HepG2 (cell line): ENCODE results near the gene TSHZ2. TPM values are rescaled to one million over a fixed set of nuclear protein-coding genes. Genes with fewer than 3 reads are reported as not detected.

Experiments used
- ATAC-seq: fragments of 200-7000 bp; cut with Tn5 transposase; 3 replicates; pipeline ENCODE4 v1.9.1; 2020; ENCODE audit warnings: mild to moderate bottlenecking, moderate library complexity
- BruUV-seq: library from RNA; stranded (reverse); fragments of 400-500 nt; replicated peaks from 2 replicates; lab custom pipeline; 2021; lab: Mats Ljungman, UMichigan
- CTCF ChIA-PET: fragments of 300-600 bp; formaldehyde crosslinking; extraction: SDS; loops from one replicate; lab custom pipeline; 2021; ENCODE audit warnings: low total read pairs, inconsistent platforms, low intra/inter-chr PET ratio; lab: Yijun Ruan, JAX
- POLR2A ChIA-PET: fragments of 350-600 bp; sonication (Branson Sonifier 250); formaldehyde crosslinking; loops from one replicate; lab custom pipeline; 2020; ENCODE audit warnings: antibody characterized with exemption, inconsistent platforms; lab: Yijun Ruan, JAX
- DNase-seq: peaks from one replicate; pipeline ENCODE4 v3.0.0-alpha.2; 2015; ENCODE audit warnings: low spot score
- FAIRE-seq: peaks from 3 replicates; lab custom pipeline; 2011; peaks lifted over from hg19 to GRCh38; lab: Jason Lieb, UNC
- H2AFZ ChIP-seq: one replicate; pipeline ENCODE4 v1.6.1; 2011; ENCODE audit warnings: low read length, inconsistent platforms
- H3K27ac ChIP-seq: fragments of 300-600 bp; 3 replicates; pipeline ENCODE4 v1.8.0; 2011; ENCODE audit warnings: mixed run types, mild to moderate bottlenecking, mixed read lengths, low read length, inconsistent platforms; ENCODE audit not compliant: insufficient read depth; ENCODE audit errors: extremely low read length
- H3K27me3 ChIP-seq, 2 experiments: fragments of 200-600 bp in 1 of 2; 2 replicates in 1 of 2; 3 replicates in 1 of 2; pipeline versions ENCODE4 v1.6.0 to v1.8.0; 2011; ENCODE audit warnings: low read length in 2 of 2, mild to moderate bottlenecking in 2 of 2, moderate library complexity in 2 of 2, inconsistent platforms in 1 of 2; ENCODE audit not compliant: insufficient read depth in 2 of 2, control insufficient read depth in 1 of 2
- H3K36me3 ChIP-seq, 2 experiments: fragments of 200-600 bp in 1 of 2; replicated peaks in 1 of 2; 2 replicates in 1 of 2; 3 replicates in 1 of 2; pipeline versions ENCODE4 v1.5.1 to v1.8.0; 2011; ENCODE audit warnings: low read length in 2 of 2, inconsistent platforms in 1 of 2; ENCODE audit not compliant: insufficient read depth in 2 of 2, control insufficient read depth in 1 of 2
- H3K4me1 ChIP-seq: 2 replicates; pipeline ENCODE4 v1.5.1; 2012; ENCODE audit warnings: low read length, inconsistent platforms; ENCODE audit not compliant: insufficient read depth
- H3K4me2 ChIP-seq: 2 replicates; pipeline ENCODE4 v1.6.0; 2011; ENCODE audit warnings: low read depth, low read length, inconsistent platforms
- H3K4me3 ChIP-seq, 3 experiments: fragments of 200-600 bp in 1 of 3; sonication (generic), shearing (Covaris generic) in 1 of 3; replicated peaks in 1 of 3; 2 replicates each; pipeline ENCODE4 v1.5.1; 2011 to 2016; ENCODE audit warnings: low read length in 3 of 3, inconsistent platforms in 2 of 3, low read depth in 2 of 3, mild to moderate bottlenecking in 2 of 3, control low read depth in 1 of 3, mixed read lengths in 1 of 3; ENCODE audit not compliant: insufficient read depth in 1 of 3
- H3K79me2 ChIP-seq: one replicate; pipeline ENCODE4 v1.6.1; 2011; ENCODE audit warnings: low read length, inconsistent platforms; ENCODE audit not compliant: insufficient read depth
- H3K9ac ChIP-seq: 2 replicates; pipeline ENCODE4 v1.6.0; 2011; ENCODE audit warnings: mild to moderate bottlenecking, low read depth, low read length, inconsistent platforms; ENCODE audit not compliant: insufficient read depth
- H3K9me3 ChIP-seq: 2 replicates; pipeline ENCODE4 v1.5.1; 2012; ENCODE audit warnings: mild to moderate bottlenecking, low read length
- H4K20me1 ChIP-seq: 2 replicates; pipeline ENCODE4 v1.6.0; 2011; ENCODE audit warnings: inconsistent platforms, mild to moderate bottlenecking, low read length, moderate library complexity; ENCODE audit not compliant: insufficient read depth
- DDIT3 ChIP-seq: sonication (generic); formaldehyde crosslinking; IDR thresholded peaks from 2 replicates; pipeline ENCODE4 v1.4.0; 2020; ENCODE audit warnings: mild to moderate bottlenecking, missing genetic modification reagents
- FOXK1 ChIP-seq: sonication (generic); formaldehyde crosslinking; IDR thresholded peaks from 2 replicates; pipeline ENCODE4 v1.4.0; 2020; ENCODE audit warnings: low read depth, missing genetic modification reagents, borderline replicate concordance
- HDAC2 ChIP-seq: sonication (generic); formaldehyde crosslinking; IDR thresholded peaks from 2 replicates; pipeline ENCODE4 v1.4.0; 2020; ENCODE audit warnings: missing genetic modification reagents
- HOXA3 ChIP-seq: sonication (generic); formaldehyde crosslinking; IDR thresholded peaks from 2 replicates; pipeline ENCODE4 v1.5.0; 2020; ENCODE audit warnings: missing genetic modification reagents
- KDM5B ChIP-seq: sonication (generic); formaldehyde crosslinking; IDR thresholded peaks from 2 replicates; pipeline ENCODE4 v1.4.0; 2020; ENCODE audit warnings: missing genetic modification reagents, mild to moderate bottlenecking, borderline replicate concordance
- MATR3 ChIP-seq: sonication (generic); formaldehyde crosslinking; IDR thresholded peaks from 2 replicates; pipeline ENCODE4 v1.4.0; 2020; ENCODE audit warnings: missing genetic modification reagents
- PRDM10 ChIP-seq: sonication (generic); formaldehyde crosslinking; IDR thresholded peaks from 2 replicates; pipeline ENCODE4 v1.4.0; 2020; ENCODE audit warnings: low read depth, missing genetic modification reagents
- SP4 ChIP-seq: sonication (generic); formaldehyde crosslinking; IDR thresholded peaks from 2 replicates; pipeline ENCODE4 v1.8.1; 2023; ENCODE audit warnings: mild to moderate bottlenecking, missing genetic modification reagents
- STAG1 ChIP-seq: sonication (generic); formaldehyde crosslinking; IDR thresholded peaks from 2 replicates; pipeline ENCODE4 v1.4.0; 2020; ENCODE audit warnings: missing genetic modification reagents
- YY1 ChIP-seq: IDR thresholded peaks from 2 replicates; pipeline ENCODE4 v1.6.1; 2011; ENCODE audit warnings: low read length, low read depth, moderate library complexity, mild to moderate bottlenecking; ENCODE audit not compliant: insufficient read depth, insufficient replicate concordance
- ZFX ChIP-seq: sonication (generic); formaldehyde crosslinking; IDR thresholded peaks from 2 replicates; pipeline ENCODE4 v1.4.0; 2020; ENCODE audit warnings: mild to moderate bottlenecking, low read depth, missing genetic modification reagents, moderate library complexity
- ZMYM3 ChIP-seq: sonication (generic); formaldehyde crosslinking; IDR thresholded peaks from 2 replicates; pipeline ENCODE4 v1.5.1; 2020; ENCODE audit warnings: mild to moderate bottlenecking, missing genetic modification reagents
- ZMYM4 ChIP-seq: sonication (generic); formaldehyde crosslinking; IDR thresholded peaks from 2 replicates; pipeline ENCODE4 v1.8.1; 2023; ENCODE audit warnings: mild to moderate bottlenecking, missing genetic modification reagents
- ZNF280B ChIP-seq: sonication (generic); formaldehyde crosslinking; IDR thresholded peaks from 2 replicates; pipeline ENCODE4 v1.5.0; 2020; ENCODE audit warnings: missing genetic modification reagents, mild to moderate bottlenecking, borderline replicate concordance
- ZNF496 ChIP-seq: sonication (generic); formaldehyde crosslinking; IDR thresholded peaks from 2 replicates; pipeline ENCODE4 v1.8.1; 2023; ENCODE audit warnings: mild to moderate bottlenecking, moderate library complexity, missing genetic modification reagents; ENCODE audit not compliant: insufficient replicate concordance
- ZNF510 ChIP-seq: sonication (generic); formaldehyde crosslinking; IDR thresholded peaks from 2 replicates; pipeline ENCODE4 v1.4.0; 2020; ENCODE audit warnings: low read depth, mild to moderate bottlenecking, missing genetic modification reagents
- ZNF768 ChIP-seq: sonication (generic); formaldehyde crosslinking; IDR thresholded peaks from 2 replicates; pipeline ENCODE4 v1.4.0; 2020; ENCODE audit warnings: missing genetic modification reagents
- ZNF83 ChIP-seq: sonication (generic); formaldehyde crosslinking; IDR thresholded peaks from 2 replicates; pipeline ENCODE4 v1.4.0; 2020; ENCODE audit warnings: missing genetic modification reagents, mild to moderate bottlenecking, borderline replicate concordance
- ZZZ3 ChIP-seq: sonication (generic); formaldehyde crosslinking; IDR thresholded peaks from 2 replicates; pipeline ENCODE4 v1.4.0; 2020; ENCODE audit warnings: missing genetic modification reagents, mild to moderate bottlenecking, borderline replicate concordance
- WGBS: methylation state at CpG from one replicate; pipeline ENCODE4 v1.1.6; 2017; ENCODE audit warnings: low lambda C conversion rate; 5-methylcytosine and 5-hydroxymethylcytosine counted together
- in situ Hi-C: cut with HindIII; loops from 2 replicates; pipeline ENCODE4 v1.10.0; 2017; ENCODE audit warnings: low pct_unique_long_range_greater_than_20kb; ENCODE audit not compliant: extremely low pct_ligation_motif_present
- intact Hi-C: fragments of 100-400 bp; cut with micrococcal nuclease; formaldehyde crosslinking; loops from one replicate; pipeline ENCODE4 v1.10.0; 2022; ENCODE audit not compliant: unreplicated experiment
- polyA plus RNA-seq, 8 experiments: library from polyadenylated mRNA; depleted of rRNA in 3 of 8; stranded (reverse) in 7 of 8; unstranded in 1 of 8; fragments of >200 nt; fragmentation: Illumina TruSeq in 4 of 8; extraction: Trizol in 4 of 8; gene quantifications; 2 replicates each; pipeline versions ENCODE4 v1.2.1 to v1.2.3, GENCODE V29; 2011 to 2016; ENCODE audit warnings: low read depth in 4 of 8, missing spikeins in 1 of 8, mixed read lengths in 1 of 8; ENCODE audit not compliant: insufficient read depth in 1 of 8
- total RNA-seq, 5 experiments: library from RNA; depleted of rRNA; stranded (reverse); fragments of >200 nt; fragmentation: Illumina TruSeq; extraction: Trizol; gene quantifications; 2 replicates each; pipeline ENCODE4 v1.2.3, GENCODE V29; 2016; ENCODE audit warnings: low read depth in 1 of 5

Gene TSHZ2
- total and polyA plus RNA-seq, 2 of the 13 experiments (the other 11 are each of a cell fraction or from before 2014, with no cell fraction given), result 0.01 TPM; not detected in 1

- no peak overlapping the region for H3K9ac ChIP-seq
- ATAC-seq, result peak; percentile 96
- H3K4me3 ChIP-seq, result peak overlapping the region in 1 of 3 experiments; percentile 20; a peak in 3 of 6 replicates
- in situ Hi-C loops, result loop anchor here (5.0 kb wide), 2 partner anchors 134 to 529 kb away; no protein-coding TSS in a partner anchor
- no peak overlapping the region for H3K27ac ChIP-seq
- no peak overlapping the region for H2AFZ ChIP-seq
- no peaks in the 10 kb centered on the region for H3K36me3 ChIP-seq
- peak; percentile 87 for FAIRE-seq
- H3K4me1 ChIP-seq, result no peaks in the 10 kb centered on the region
- POLR2A ChIA-PET, result interaction anchor here (1.5 kb wide), 1 partner anchor 138 kb away, joined by 6 read pairs; no protein-coding TSS in a partner anchor
- H4K20me1 ChIP-seq, result no peaks in the 10 kb centered on the region
- no peaks in the 10 kb centered on the region for H3K27me3 ChIP-seq
- H3K4me2 ChIP-seq, result peak overlapping the region; percentile 47
- no peaks in the 10 kb centered on the region for H3K79me2 ChIP-seq
- WGBS, result 16% methylated on average over 15 of the region's 15 CpGs
- BruUV-seq, result no TSS peak
- DNase-seq, result peak; percentile 83
- intact Hi-C loops, result loop anchor here (1.0 kb wide), 3 partner anchors 134 to 649 kb away; no protein-coding TSS in a partner anchor
- no peaks in the 10 kb centered on the region for H3K9me3 ChIP-seq
- CTCF ChIA-PET, result interaction anchor here (1.5 to 3.3 kb wide), 2 partner anchors 134 to 650 kb away, joined by 5 to 82 read pairs; no protein-coding TSS in a partner anchor
- TF ChIP-seq KDM5B (CRISPR knock-in tag), result peak; percentile 67; the same call in 1 of the 2 replicates
- TF ChIP-seq ZZZ3 (CRISPR knock-in tag), result no peak
- TF ChIP-seq DDIT3, result no peak
- TF ChIP-seq STAG1 (CRISPR knock-in tag), result peak; percentile 99
- TF ChIP-seq HDAC2 (CRISPR knock-in tag), result peak; percentile 56; the same call in 1 of the 2 replicates
- peak; percentile 36 for TF ChIP-seq HOXA3
- peak; percentile 41; the same call in 1 of the 2 replicates for TF ChIP-seq ZNF768 (CRISPR knock-in tag)
- TF ChIP-seq ZNF83 (CRISPR knock-in tag), result 0 out of 2 replicates have a peak, but pooled peaks have one; percentile 34
- peak; percentile 63; the same call in 1 of the 2 replicates for TF ChIP-seq FOXK1 (CRISPR knock-in tag)
- TF ChIP-seq ZNF510 (CRISPR knock-in tag), result no peak
- 0 out of 2 replicates have a peak, but pooled peaks have one; percentile 39 for TF ChIP-seq ZFX (CRISPR knock-in tag)
- peak; percentile 79; the same call in 1 of the 2 replicates for TF ChIP-seq ZNF280B (CRISPR knock-in tag)
- no peak for TF ChIP-seq MATR3 (CRISPR knock-in tag)
- TF ChIP-seq PRDM10, result 0 out of 2 replicates have a peak, but pooled peaks have one; percentile 59
- peak; percentile 89 for TF ChIP-seq ZMYM3 (CRISPR knock-in tag)
- TF ChIP-seq YY1, result peak; percentile 55
- TF ChIP-seq ZMYM4 (CRISPR knock-in tag), result peak; percentile 66; the same call in 1 of the 2 replicates
- peak; percentile 60; the same call in 1 of the 2 replicates for TF ChIP-seq SP4 (CRISPR knock-in tag)
- TF ChIP-seq ZNF496 (CRISPR knock-in tag), result no peak
Observed at GRCh38 chr20:53413186-53413631, 441.1 kb downstream of the TSHZ2 start.
